OCI-LY1 (cell line): ENCODE data around the gene CIAO2A.

ENCODE experiments used
- H2AFZ ChIP-seq: fragments of 200-600 bp; sonication (generic), shearing (Covaris generic); 2 replicates; pipeline ENCODE4 v1.6.0; 2014; ENCODE audit warnings: antibody characterized with exemption, mild to moderate bottlenecking, low read length
- H3F3A ChIP-seq: fragments of 200-600 bp; sonication (generic), shearing (Covaris generic); 2 replicates; pipeline ENCODE4 v1.6.0; 2014; ENCODE audit warnings: mild to moderate bottlenecking, antibody characterized with exemption, low read length, moderate library complexity; ENCODE audit not compliant: insufficient read depth
- H3K27ac ChIP-seq: fragments of 200-600 bp; sonication (generic); 2 replicates; pipeline ENCODE4 v1.5.1; 2014; ENCODE audit warnings: low read length, mixed run types, mild to moderate bottlenecking, low read depth; ENCODE audit not compliant: poor library complexity, severe bottlenecking
- H3K27me3 ChIP-seq: fragments of 200-600 bp; sonication (generic); 2 replicates; pipeline ENCODE4 v1.6.0; 2014; ENCODE audit warnings: antibody characterized with exemption, mild to moderate bottlenecking, low read length, moderate library complexity; ENCODE audit not compliant: insufficient read depth
- H3K36me3 ChIP-seq: fragments of 200-600 bp; sonication (generic); 2 replicates; pipeline ENCODE4 v1.6.1; 2014; ENCODE audit warnings: mild to moderate bottlenecking, antibody characterized with exemption, low read length, moderate library complexity, mixed read lengths; ENCODE audit not compliant: insufficient read depth
- H3K4me1 ChIP-seq: fragments of 200-600 bp; sonication (generic); 2 replicates; pipeline ENCODE4 v1.5.1; 2014; ENCODE audit warnings: mild to moderate bottlenecking, low read length, moderate library complexity; ENCODE audit not compliant: insufficient read depth, severe bottlenecking
- H3K4me2 ChIP-seq: fragments of 200-600 bp; sonication (generic), shearing (Covaris generic); 2 replicates; pipeline ENCODE4 v1.6.1; 2014; ENCODE audit warnings: low read length
- H3K4me3 ChIP-seq: fragments of 200-600 bp; sonication (generic); 2 replicates; pipeline ENCODE4 v1.5.1; 2014; ENCODE audit warnings: low read length, low read depth, mild to moderate bottlenecking, mixed read lengths; ENCODE audit not compliant: poor library complexity, severe bottlenecking
- H3K79me2 ChIP-seq: fragments of 200-600 bp; shearing (Covaris generic); 2 replicates; pipeline ENCODE4 v1.6.1; 2016; ENCODE audit warnings: mixed run types, low read length, mixed read lengths; ENCODE audit not compliant: insufficient read depth
- H3K9ac ChIP-seq: fragments of 200-600 bp; sonication (generic), shearing (Covaris generic); 2 replicates; pipeline ENCODE4 v1.6.1; 2014; ENCODE audit warnings: mild to moderate bottlenecking, low read length, mixed read lengths
- H3K9me2 ChIP-seq: fragments of 200-600 bp; sonication (generic), shearing (Covaris generic); 2 replicates; pipeline ENCODE4 v1.6.1; 2014; ENCODE audit warnings: low read depth, mild to moderate bottlenecking, low read length, mixed read lengths
- H3K9me3 ChIP-seq: fragments of 200-600 bp; shearing (Covaris generic); 2 replicates; pipeline ENCODE4 v1.6.1; 2014; ENCODE audit warnings: low read length, mixed read lengths
- H4K20me1 ChIP-seq: fragments of 200-600 bp; sonication (generic), shearing (Covaris generic); 2 replicates; pipeline ENCODE4 v1.6.0; 2016; ENCODE audit warnings: mild to moderate bottlenecking, low read length; ENCODE audit not compliant: insufficient read depth
- EZH2 ChIP-seq: fragments of 200-600 bp; sonication (generic), shearing (Covaris generic); IDR thresholded peaks from 2 replicates; pipeline ENCODE4 v1.8.0; 2017; ENCODE audit warnings: borderline replicate concordance, mixed run types, mild to moderate bottlenecking, antibody characterized with exemption, low read length, moderate library complexity, mixed read lengths
- TF ChIP-seq, protein P1 (sequence below): fragments of 200-600 bp; sonication (generic), shearing (Covaris generic); IDR thresholded peaks from 2 replicates; pipeline ENCODE4 v1.5.1; 2017; ENCODE audit warnings: mild to moderate bottlenecking, antibody characterized with exemption, low read length, moderate library complexity, mixed read lengths

Gene CIAO2A

DNA sequence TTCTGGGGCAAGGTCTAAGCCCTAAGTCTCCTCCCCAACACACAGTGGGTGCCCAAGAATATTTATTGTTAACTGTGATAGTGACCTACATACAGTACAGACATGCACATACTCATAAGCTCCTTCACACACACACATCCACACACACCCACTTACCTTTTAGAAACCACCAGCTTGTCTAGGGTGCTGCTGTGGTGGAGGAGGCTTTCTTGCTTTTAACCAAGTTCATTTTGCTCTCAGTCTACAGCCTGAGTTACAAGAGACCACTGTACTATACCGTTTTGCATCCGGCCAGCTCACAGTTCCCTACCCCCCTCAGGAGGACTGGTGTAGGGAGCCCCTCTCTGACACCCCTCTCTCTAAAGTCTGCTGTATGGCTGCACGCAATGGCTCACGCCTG, 64.0 kb downstream of the CIAO2A start:
- Histone ChIP-seq H3F3A (no peaks in the 10 kb centered on the region), H3K4me1 (peaks cover 34% of the 10 kb centered on the region), H3K27me3 (no peaks in the 10 kb centered on the region), H3K9me2 (no peaks in the 10 kb centered on the region), H3K9me3 (no peaks in the 10 kb centered on the region), H3K9ac (no peak overlapping the region), H4K20me1 (no peaks in the 10 kb centered on the region), H3K27ac (no peak overlapping the region), H3K4me3 (no peak overlapping the region), H3K79me2 (no peaks in the 10 kb centered on the region), H3K4me2 (no peak overlapping the region), H2AFZ (no peak overlapping the region), H3K36me3 (peaks cover 6% of the 10 kb centered on the region; the same call in 1 of the 2 replicates)
- TF ChIP-seq, protein P1, sequence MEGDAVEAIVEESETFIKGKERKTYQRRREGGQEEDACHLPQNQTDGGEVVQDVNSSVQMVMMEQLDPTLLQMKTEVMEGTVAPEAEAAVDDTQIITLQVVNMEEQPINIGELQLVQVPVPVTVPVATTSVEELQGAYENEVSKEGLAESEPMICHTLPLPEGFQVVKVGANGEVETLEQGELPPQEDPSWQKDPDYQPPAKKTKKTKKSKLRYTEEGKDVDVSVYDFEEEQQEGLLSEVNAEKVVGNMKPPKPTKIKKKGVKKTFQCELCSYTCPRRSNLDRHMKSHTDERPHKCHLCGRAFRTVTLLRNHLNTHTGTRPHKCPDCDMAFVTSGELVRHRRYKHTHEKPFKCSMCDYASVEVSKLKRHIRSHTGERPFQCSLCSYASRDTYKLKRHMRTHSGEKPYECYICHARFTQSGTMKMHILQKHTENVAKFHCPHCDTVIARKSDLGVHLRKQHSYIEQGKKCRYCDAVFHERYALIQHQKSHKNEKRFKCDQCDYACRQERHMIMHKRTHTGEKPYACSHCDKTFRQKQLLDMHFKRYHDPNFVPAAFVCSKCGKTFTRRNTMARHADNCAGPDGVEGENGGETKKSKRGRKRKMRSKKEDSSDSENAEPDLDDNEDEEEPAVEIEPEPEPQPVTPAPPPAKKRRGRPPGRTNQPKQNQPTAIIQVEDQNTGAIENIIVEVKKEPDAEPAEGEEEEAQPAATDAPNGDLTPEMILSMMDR, result no peak
- no peak for TF ChIP-seq EZH2

DNA sequence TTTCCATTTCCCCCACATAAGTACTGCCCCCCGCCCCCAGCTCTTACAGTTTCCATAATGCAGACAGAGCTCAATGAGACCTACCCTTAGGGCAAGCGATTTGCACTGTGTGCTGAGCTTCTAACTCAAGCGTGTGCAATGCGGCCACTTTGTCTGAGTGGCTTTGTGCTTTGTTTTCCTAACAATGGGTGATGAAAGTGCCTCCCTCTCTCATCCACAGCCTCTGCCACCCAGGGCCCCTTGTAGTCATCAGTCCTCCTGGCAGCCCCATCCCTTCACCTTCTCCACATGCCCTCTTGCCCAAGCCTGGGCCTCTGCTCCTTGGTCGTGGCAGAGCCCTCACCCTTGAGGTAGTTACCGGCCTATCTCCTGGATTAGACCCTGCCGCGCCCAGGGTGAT, 64.5 kb downstream of the CIAO2A start:
- H2AFZ ChIP-seq, result no peak overlapping the region
- no peaks in the 10 kb centered on the region for H3F3A ChIP-seq
- H3K9ac ChIP-seq, result no peak overlapping the region
- H3K9me2 ChIP-seq, result no peaks in the 10 kb centered on the region
- H4K20me1 ChIP-seq, result no peaks in the 10 kb centered on the region
- H3K79me2 ChIP-seq, result no peaks in the 10 kb centered on the region
- H3K36me3 ChIP-seq, result peaks cover 6% of the 10 kb centered on the region; the same call in 1 of the 2 replicates
- H3K9me3 ChIP-seq, result no peaks in the 10 kb centered on the region
- peaks cover 30% of the 10 kb centered on the region for H3K4me1 ChIP-seq
- no peak overlapping the region for H3K27ac ChIP-seq
- H3K4me3 ChIP-seq, result no peak overlapping the region
- H3K27me3 ChIP-seq, result no peaks in the 10 kb centered on the region
- TF ChIP-seq, protein P1, result no peak
- no peak for TF ChIP-seq EZH2
- H3K4me2 ChIP-seq, result no peak overlapping the region

DNA sequence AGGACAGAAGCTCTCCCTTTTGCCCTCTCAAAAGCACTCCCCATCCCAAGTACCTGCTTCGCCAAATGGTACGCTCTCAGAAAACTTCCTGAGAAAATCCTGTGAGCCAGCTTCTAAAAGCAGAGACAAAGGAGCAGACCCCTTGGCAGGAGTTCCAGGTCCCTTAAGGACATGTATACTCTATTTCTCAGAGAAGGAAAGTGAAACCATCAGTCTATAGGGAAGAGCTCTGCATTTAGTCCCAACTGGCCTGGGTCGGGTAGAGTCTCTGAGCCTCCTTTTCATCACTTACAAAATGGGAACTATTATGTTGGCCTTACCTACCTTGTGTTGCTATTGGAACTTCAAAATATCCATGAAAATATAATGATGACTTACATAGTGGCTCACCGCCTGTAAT, 67.0 kb downstream of the CIAO2A start:
- H3K9ac ChIP-seq, result no peak overlapping the region
- no peaks in the 10 kb centered on the region for H4K20me1 ChIP-seq
- H3K27ac ChIP-seq, result no peak overlapping the region
- TF ChIP-seq, protein P1, result no peak
- TF ChIP-seq EZH2, result no peak
- no peaks in the 10 kb centered on the region for H3K9me3 ChIP-seq
- no peaks in the 10 kb centered on the region for H3K9me2 ChIP-seq
- H3K4me2 ChIP-seq, result no peak overlapping the region
- no peak overlapping the region for H3K4me3 ChIP-seq
- H3K4me1 ChIP-seq, result peaks cover 12% of the 10 kb centered on the region
- H2AFZ ChIP-seq, result no peak overlapping the region
- no peaks in the 10 kb centered on the region for H3K79me2 ChIP-seq
- H3K27me3 ChIP-seq, result no peaks in the 10 kb centered on the region
- H3F3A ChIP-seq, result no peaks in the 10 kb centered on the region
- peaks cover 9% of the 10 kb centered on the region; the same call in 1 of the 2 replicates for H3K36me3 ChIP-seq
